Thoracic aorta (tissue), 2 donors: Measurements from ENCODE around the gene C1QA. TPM values are rescaled to one million over a fixed set of nuclear protein-coding genes. Genes with fewer than 3 reads are reported as not detected.

Experiments
- ATAC-seq: fragments of 150-250 bp; one replicate; pipeline ENCODE4 v1.8.0; 2017; ENCODE audit warnings: low read depth; ENCODE audit not compliant: insufficient number of reproducible peaks, low FRiP score
- DNase-seq: peaks from one replicate; pipeline ENCODE4 v3.0.0-alpha.2; 2020; ENCODE audit warnings: low spot score
- H3K27ac ChIP-seq, 2 donors: fragments of 200-600 bp; sonication (generic); 1 replicate in 1 of 2; 2 replicates in 1 of 2; pipeline ENCODE4 v1.5.1; 2016; ENCODE audit warnings: mild to moderate bottlenecking in 2 of 2, moderate library complexity in 2 of 2
- H3K27me3 ChIP-seq: fragments of 200-600 bp; sonication (generic); replicated peaks from 2 replicates; pipeline ENCODE4 v1.6.0; 2016; ENCODE audit warnings: mild to moderate bottlenecking; ENCODE audit not compliant: insufficient read depth
- H3K36me3 ChIP-seq: fragments of 200-600 bp; sonication (generic); one replicate; pipeline ENCODE4 v1.5.1; 2016
- H3K4me1 ChIP-seq, 2 donors: fragments of 200-600 bp; sonication (generic); 1 replicate in 1 of 2; 2 replicates in 1 of 2; pipeline versions ENCODE4 v1.5.1 to v1.6.0; 2016; ENCODE audit warnings: low read depth in 2 of 2, mild to moderate bottlenecking in 1 of 2; ENCODE audit not compliant: control insufficient read depth in 1 of 2
- H3K4me3 ChIP-seq: fragments of 200-600 bp; sonication (generic); 2 replicates; pipeline ENCODE4 v1.5.1; 2016; ENCODE audit warnings: mild to moderate bottlenecking
- H3K9me3 ChIP-seq: fragments of 200-600 bp; sonication (generic); 2 replicates; pipeline ENCODE4 v1.5.1; 2016
- total RNA-seq, 2 donors: library from RNA; depleted of rRNA; stranded (reverse); fragments of >200 nt; gene quantifications; one replicate each; pipeline versions ENCODE4 v1.1.0 to v1.2.3, GENCODE V29; 2016
- TF ChIP-seq, protein P1 (sequence below): fragments of 200-600 bp; sonication (generic); IDR thresholded peaks from one replicate; pipeline ENCODE4 v1.5.1; 2019; ENCODE audit warnings: antibody characterized with exemption

C1QA gene
- total RNA-seq, 2 donors from 2014 or later, result 234 to 501 TPM

- no peak for DNase-seq
- H3K9me3 ChIP-seq, result no peaks in the 10 kb centered on the region
- peaks cover 4% of the 10 kb centered on the region for H3K27me3 ChIP-seq
- H3K36me3 ChIP-seq, result no peaks in the 10 kb centered on the region
- no peak overlapping the region for H3K4me3 ChIP-seq
- H3K4me1 ChIP-seq, result no peaks in the 10 kb centered on the region
- TF ChIP-seq, protein P1, sequence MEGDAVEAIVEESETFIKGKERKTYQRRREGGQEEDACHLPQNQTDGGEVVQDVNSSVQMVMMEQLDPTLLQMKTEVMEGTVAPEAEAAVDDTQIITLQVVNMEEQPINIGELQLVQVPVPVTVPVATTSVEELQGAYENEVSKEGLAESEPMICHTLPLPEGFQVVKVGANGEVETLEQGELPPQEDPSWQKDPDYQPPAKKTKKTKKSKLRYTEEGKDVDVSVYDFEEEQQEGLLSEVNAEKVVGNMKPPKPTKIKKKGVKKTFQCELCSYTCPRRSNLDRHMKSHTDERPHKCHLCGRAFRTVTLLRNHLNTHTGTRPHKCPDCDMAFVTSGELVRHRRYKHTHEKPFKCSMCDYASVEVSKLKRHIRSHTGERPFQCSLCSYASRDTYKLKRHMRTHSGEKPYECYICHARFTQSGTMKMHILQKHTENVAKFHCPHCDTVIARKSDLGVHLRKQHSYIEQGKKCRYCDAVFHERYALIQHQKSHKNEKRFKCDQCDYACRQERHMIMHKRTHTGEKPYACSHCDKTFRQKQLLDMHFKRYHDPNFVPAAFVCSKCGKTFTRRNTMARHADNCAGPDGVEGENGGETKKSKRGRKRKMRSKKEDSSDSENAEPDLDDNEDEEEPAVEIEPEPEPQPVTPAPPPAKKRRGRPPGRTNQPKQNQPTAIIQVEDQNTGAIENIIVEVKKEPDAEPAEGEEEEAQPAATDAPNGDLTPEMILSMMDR, result no peak
- H3K27ac ChIP-seq, result no peak overlapping the region
- ATAC-seq, result no peak
These were observed 44.3 kb downstream of the C1QA start for GRCh38 chr1:22680726-22681125.

- Histone ChIP-seq H3K4me3 (no peak overlapping the region), H3K9me3 (no peaks in the 10 kb centered on the region), H3K4me1 (no peaks in the 10 kb centered on the region), H3K36me3 (no peaks in the 10 kb centered on the region), H3K27ac (no peak overlapping the region), H3K27me3 (peaks cover 4% of the 10 kb centered on the region)
- DNase-seq, result no peak
- no peak for ATAC-seq
- TF ChIP-seq, protein P1, result no peak
These were observed 45.3 kb downstream of the C1QA start for GRCh38 chr1:22681556-22682276.

GRCh38 chr1:22683547-22683946 lies 47.1 kb downstream of the C1QA start:
- no peak for ATAC-seq
- no peaks in the 10 kb centered on the region for H3K9me3 ChIP-seq
- DNase-seq, result no peak
- no peak overlapping the region for H3K4me3 ChIP-seq
- no peaks in the 10 kb centered on the region for H3K4me1 ChIP-seq
- H3K27me3 ChIP-seq, result peaks cover 4% of the 10 kb centered on the region
- H3K27ac ChIP-seq, result no peak overlapping the region
- TF ChIP-seq, protein P1, result no peak
- no peaks in the 10 kb centered on the region for H3K36me3 ChIP-seq

DNA sequence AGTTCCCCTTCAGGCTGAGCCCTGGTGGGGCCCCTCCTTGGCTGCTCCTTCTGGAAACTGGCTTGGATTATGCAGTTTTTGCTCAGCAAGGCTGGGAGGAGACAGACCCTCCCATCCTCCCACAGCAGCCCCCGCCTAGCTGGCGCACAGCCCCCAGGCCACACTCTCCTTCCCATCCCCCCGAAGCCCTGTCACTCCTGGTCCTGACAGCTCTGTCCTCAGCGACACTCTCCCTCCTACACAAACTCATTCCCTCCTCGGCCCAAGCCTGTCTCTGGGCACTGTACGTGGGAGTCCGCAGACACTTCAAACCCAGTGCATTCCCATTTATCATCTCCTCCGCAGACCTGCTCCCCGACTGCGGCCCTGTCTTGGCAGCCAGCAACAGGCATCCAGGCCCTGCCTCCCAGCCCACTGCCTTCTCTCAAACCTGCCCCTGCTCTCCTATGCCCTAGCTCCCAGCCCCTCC lies 49.2 kb downstream of the C1QA start:
- Histone ChIP-seq H3K4me3 (no peak overlapping the region), H3K4me1 (no peaks in the 10 kb centered on the region), H3K27ac (no peak overlapping the region), H3K36me3 (no peaks in the 10 kb centered on the region), H3K9me3 (no peaks in the 10 kb centered on the region), H3K27me3 (peaks cover 4% of the 10 kb centered on the region)
- TF ChIP-seq, protein P1, result no peak
- no peak for DNase-seq
- ATAC-seq, result no peak

- TF ChIP-seq, protein P1, result no peak
- DNase-seq (no peak), ATAC-seq (no peak)
- H3K9me3 ChIP-seq, result no peaks in the 10 kb centered on the region
- H3K27me3 ChIP-seq, result peaks cover 4% of the 10 kb centered on the region
- no peaks in the 10 kb centered on the region for H3K4me1 ChIP-seq
- no peak overlapping the region for H3K4me3 ChIP-seq
- H3K27ac ChIP-seq, result no peak overlapping the region
- no peaks in the 10 kb centered on the region for H3K36me3 ChIP-seq
These were observed 50.8 kb downstream of the C1QA start for GRCh38 chr1:22687191-22687590.
